Neuronal stem cell (in vitro differentiated cells): ENCODE data around the gene CLIC3.

Source experiments
- DNase-seq: peaks from one replicate; pipeline ENCODE4 v3.0.0-alpha.2; 2013; ENCODE audit warnings: low spot score
- H2AFZ ChIP-seq: one replicate; pipeline ENCODE4 v1.6.1; 2013; ENCODE audit warnings: mild to moderate bottlenecking, low read length, inconsistent platforms
- H2AK5ac ChIP-seq: 2 replicates; pipeline ENCODE4 v1.6.1; 2013; ENCODE audit warnings: low read depth, mild to moderate bottlenecking, inconsistent platforms, low read length, moderate library complexity, mixed read lengths
- H2BK120ac ChIP-seq: 2 replicates; pipeline ENCODE4 v1.6.1; 2013; ENCODE audit warnings: low read depth, mild to moderate bottlenecking, inconsistent platforms, low read length, moderate library complexity, mixed read lengths
- H2BK12ac ChIP-seq: one replicate; pipeline ENCODE4 v1.6.1; 2013; ENCODE audit warnings: low read length, inconsistent platforms
- H2BK15ac ChIP-seq: 2 replicates; pipeline ENCODE4 v1.6.1; 2013; ENCODE audit warnings: mild to moderate bottlenecking, low read length, inconsistent platforms, mixed read lengths
- H2BK5ac ChIP-seq: one replicate; pipeline ENCODE4 v1.6.1; 2013; ENCODE audit warnings: inconsistent platforms, mild to moderate bottlenecking, low read length, moderate library complexity
- H3K14ac ChIP-seq: one replicate; pipeline ENCODE4 v1.6.1; 2013; ENCODE audit warnings: low read length, inconsistent platforms
- H3K18ac ChIP-seq: 2 replicates; pipeline ENCODE4 v1.6.1; 2013; ENCODE audit warnings: low read length, inconsistent platforms
- H3K23ac ChIP-seq: 2 replicates; pipeline ENCODE4 v1.6.1; 2013; ENCODE audit warnings: low read depth, mild to moderate bottlenecking, mixed read lengths, low read length, inconsistent platforms; ENCODE audit not compliant: poor library complexity
- H3K27ac ChIP-seq: replicated peaks from 3 replicates; pipeline ENCODE4 v1.5.1; 2013; ENCODE audit warnings: low read length, inconsistent platforms
- H3K27me3 ChIP-seq, 3 experiments: 2 replicates each; pipeline ENCODE4 v1.6.1; 2013; ENCODE audit warnings: low read length in 3 of 3, mild to moderate bottlenecking in 2 of 3, inconsistent platforms in 1 of 3, low read depth in 1 of 3, mixed read lengths in 1 of 3, moderate library complexity in 1 of 3; ENCODE audit not compliant: control insufficient read depth in 3 of 3, insufficient read depth in 3 of 3
- H3K36me3 ChIP-seq, 2 donors: replicated peaks in 1 of 2; 2 replicates each; pipeline ENCODE4 v1.6.1; 2013; ENCODE audit warnings: low read length in 2 of 2; ENCODE audit not compliant: control insufficient read depth in 2 of 2, insufficient read depth in 2 of 2
- H3K4ac ChIP-seq: 2 replicates; pipeline ENCODE4 v1.6.1; 2013; ENCODE audit warnings: inconsistent platforms, mild to moderate bottlenecking, low read length, moderate library complexity
- H3K4me1 ChIP-seq, 2 donors: 1 replicate in 1 of 2; 2 replicates in 1 of 2; pipeline ENCODE4 v1.6.1; 2013; ENCODE audit warnings: low read length in 2 of 2, low read depth in 1 of 2; ENCODE audit not compliant: control insufficient read depth in 2 of 2, insufficient read depth in 1 of 2
- H3K4me2 ChIP-seq: one replicate; pipeline ENCODE4 v1.6.1; 2013; ENCODE audit warnings: mild to moderate bottlenecking, low read length, inconsistent platforms; ENCODE audit not compliant: insufficient read depth, poor library complexity, severe bottlenecking
- H3K4me3 ChIP-seq, 2 donors: 2 replicates each; pipeline ENCODE4 v1.5.1; 2013; ENCODE audit warnings: low read length in 2 of 2, mild to moderate bottlenecking in 2 of 2, inconsistent platforms in 1 of 2, moderate library complexity in 1 of 2
- H3K79me1 ChIP-seq: one replicate; pipeline ENCODE4 v1.6.1; 2013; ENCODE audit warnings: low read depth, mild to moderate bottlenecking, inconsistent platforms, low read length, moderate library complexity
- H3K9ac ChIP-seq: one replicate; pipeline ENCODE4 v1.6.1; 2013; ENCODE audit warnings: mild to moderate bottlenecking, low read depth, low read length, inconsistent platforms; ENCODE audit not compliant: poor library complexity
- H3K9me3 ChIP-seq, 2 donors: replicated peaks in 1 of 2; 2 replicates each; pipeline versions ENCODE3 to v1.6.1; 2013; ENCODE audit warnings: low read length in 2 of 2, mild to moderate bottlenecking in 2 of 2, inconsistent platforms in 1 of 2, low read depth in 1 of 2, mixed read lengths in 1 of 2, moderate library complexity in 1 of 2; ENCODE audit not compliant: control insufficient read depth in 2 of 2, insufficient read depth in 1 of 2
- H4K8ac ChIP-seq: one replicate; pipeline ENCODE4 v1.6.1; 2013; ENCODE audit warnings: low read depth, mild to moderate bottlenecking, inconsistent platforms, low read length, moderate library complexity
- H4K91ac ChIP-seq: one replicate; pipeline ENCODE4 v1.6.1; 2013; ENCODE audit warnings: low read length, low read depth, mild to moderate bottlenecking, inconsistent platforms; ENCODE audit not compliant: poor library complexity
- WGBS, 2 donors: extraction: QIAGEN DNeasy Blood & Tissue Kit; methylation state at CpG; one replicate each; pipeline ENCODE4 v1.1.7; 2013; ENCODE audit warnings: missing lambda C conversion rate in 2 of 2, mixed read lengths in 1 of 2; ENCODE audit not compliant: insufficient read length in 2 of 2, insufficient replicate concordance in 1 of 2; ENCODE audit errors: extremely low coverage in 2 of 2; 5-methylcytosine and 5-hydroxymethylcytosine counted together

Gene CLIC3

DNA sequence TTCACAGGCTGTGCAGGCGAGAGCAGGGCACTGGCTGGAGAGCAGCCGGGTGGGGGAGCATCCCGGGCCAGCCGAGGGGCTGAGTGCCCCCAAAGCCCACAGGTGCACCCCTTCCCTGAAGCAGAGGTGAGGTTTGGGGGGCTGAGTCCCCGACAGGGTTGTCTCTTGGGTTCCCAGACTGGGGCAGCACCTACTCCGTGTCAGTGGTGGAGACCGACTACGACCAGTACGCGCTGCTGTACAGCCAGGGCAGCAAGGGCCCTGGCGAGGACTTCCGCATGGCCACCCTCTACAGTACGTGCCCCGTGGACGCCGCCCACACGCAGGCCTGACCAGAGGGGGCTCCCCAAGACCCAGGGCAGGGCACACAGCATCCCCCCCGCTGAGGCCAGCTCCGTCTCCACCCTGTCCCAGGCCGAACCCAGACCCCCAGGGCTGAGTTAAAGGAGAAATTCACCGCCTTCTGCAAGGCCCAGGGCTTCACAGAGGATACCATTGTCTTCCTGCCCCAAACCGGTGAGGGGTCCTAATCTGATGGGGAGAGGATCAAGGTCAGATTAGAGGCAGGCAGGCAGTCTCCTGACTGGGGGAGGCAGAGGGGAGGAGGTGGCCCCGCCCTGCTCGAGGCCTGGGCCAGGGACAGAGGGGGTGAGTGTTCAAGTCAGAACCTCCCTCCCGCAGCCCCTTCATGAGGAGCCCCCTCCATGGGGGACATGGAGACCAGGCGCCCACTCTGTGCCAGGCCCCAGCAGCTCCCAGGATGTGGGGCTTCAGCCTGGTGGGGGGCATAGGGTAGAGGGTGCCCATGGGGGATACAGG is 16.4 kb downstream of the CLIC3 start:
- Histone ChIP-seq H3K9ac (no peak overlapping the region), H3K27ac (no peak overlapping the region), H2BK12ac (peak overlapping the region; percentile 58), H3K9me3 (no peaks in the 10 kb centered on the region), H3K4me2 (no peak overlapping the region), H2BK5ac (peak overlapping the region; percentile 75), H3K14ac (no peak overlapping the region), H3K4me1 (peaks cover 0 to 10% of the 10 kb centered on the region in 2 donors), H3K18ac (peak overlapping the region; percentile 70), H3K27me3 (peaks cover 2 to 80% (median 30%) of the 10 kb centered on the region in 3 experiments), H3K4ac (peak overlapping the region; percentile 67), H3K23ac (peak overlapping the region; percentile 85), H2AFZ (no peak overlapping the region), H2AK5ac (peak overlapping the region; percentile 84), H3K36me3 (no peaks in the 10 kb centered on the region), H3K79me1 (no peaks in the 10 kb centered on the region), H4K91ac (no peak overlapping the region), H2BK15ac (peak overlapping the region; percentile 81), H3K4me3 (no peak overlapping the region), H4K8ac (no peak overlapping the region), H2BK120ac (peak overlapping the region; percentile 17)
- no CpG with 5 or more reads among the region's 26 CpGs for WGBS, 2 donors
- no peak for DNase-seq

DNA sequence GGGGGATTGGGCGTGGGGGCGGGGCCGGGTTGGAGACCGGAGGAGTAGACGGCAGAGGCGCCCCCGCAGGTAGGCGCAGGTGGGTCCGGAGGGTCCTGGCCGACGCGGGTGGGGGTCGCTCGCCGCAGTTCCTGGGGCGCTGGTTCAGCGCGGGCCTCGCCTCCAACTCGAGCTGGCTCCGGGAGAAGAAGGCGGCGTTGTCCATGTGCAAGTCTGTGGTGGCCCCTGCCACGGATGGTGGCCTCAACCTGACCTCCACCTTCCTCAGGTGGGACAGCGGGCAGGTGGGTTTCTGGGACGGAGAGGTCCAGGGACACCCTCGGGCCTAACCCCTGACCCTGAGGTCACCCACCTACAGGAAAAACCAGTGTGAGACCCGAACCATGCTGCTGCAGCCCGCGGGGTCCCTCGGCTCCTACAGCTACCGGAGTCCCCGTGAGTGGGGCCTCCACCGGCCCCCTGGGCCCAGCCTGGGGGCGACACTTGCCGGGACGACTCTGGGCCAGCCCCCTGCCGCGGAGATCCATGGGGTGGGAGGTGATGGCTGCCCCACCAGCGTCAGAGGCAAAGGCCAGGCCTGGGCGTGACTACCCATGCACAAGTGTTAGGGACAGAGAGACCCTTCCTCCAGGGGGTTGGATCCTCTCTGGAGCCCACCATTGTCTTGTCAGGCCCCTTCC is 17.4 kb downstream of the CLIC3 start:
- peak overlapping the region; percentile 98 for H2AK5ac ChIP-seq
- H2BK120ac ChIP-seq, result no peak overlapping the region

DNA sequence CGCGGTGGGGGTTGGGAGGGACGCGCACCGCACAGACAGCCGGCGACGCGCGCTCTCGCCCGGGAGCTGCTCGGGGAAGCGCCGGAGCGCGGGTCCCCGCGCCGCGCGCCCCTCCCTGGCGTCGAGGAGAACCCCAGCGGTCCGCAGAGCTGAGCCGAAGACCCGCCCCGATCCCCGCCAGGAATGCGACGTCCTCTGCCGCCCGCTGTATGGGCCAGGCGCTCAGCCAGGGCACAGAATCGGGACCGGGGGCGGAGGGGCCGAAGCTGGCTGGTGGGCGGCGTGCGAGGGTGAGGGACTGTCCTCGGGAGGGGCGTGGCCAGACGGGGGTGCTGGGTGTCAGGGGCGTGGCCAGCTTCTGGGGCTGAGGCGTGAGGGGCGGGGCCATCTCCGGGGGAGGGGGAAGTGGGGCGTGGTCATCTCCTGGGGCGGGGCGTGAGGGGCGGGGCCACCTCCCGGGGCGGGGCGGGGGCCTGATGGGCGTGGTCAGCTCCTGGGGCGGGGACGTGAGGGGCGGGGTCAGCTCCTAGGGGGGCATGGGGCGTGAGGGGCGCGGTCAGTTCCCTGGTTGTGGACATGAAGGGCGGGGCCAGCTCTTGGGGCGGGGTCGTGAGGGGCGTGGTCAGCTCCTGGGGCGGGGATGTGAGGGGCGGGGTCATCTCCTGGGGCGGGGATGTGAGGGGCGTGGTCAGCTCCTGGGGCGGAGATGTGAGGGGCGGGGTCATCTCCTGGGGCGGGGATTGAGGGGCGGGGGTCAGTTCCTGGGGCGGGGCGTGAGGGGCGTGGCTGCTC is 18.1 kb downstream of the CLIC3 start:
- Histone ChIP-seq H3K4me3 (peak overlapping the region; percentile 17 to 81), H3K9me3 (no peaks in the 10 kb centered on the region), H3K4me1 (peaks cover 0 to 10% of the 10 kb centered on the region in 2 donors), H2AFZ (peak overlapping the region; percentile 81), H3K4ac (peak overlapping the region; percentile 99), H3K36me3 (no peaks in the 10 kb centered on the region), H3K4me2 (peak overlapping the region; percentile 94), H2BK120ac (peak overlapping the region; percentile 17), H3K27ac (no peak overlapping the region), H2AK5ac (peak overlapping the region; percentile 97), H2BK5ac (no peak overlapping the region), H3K79me1 (no peaks in the 10 kb centered on the region), H3K14ac (peak overlapping the region; percentile 99), H4K8ac (no peak overlapping the region), H2BK15ac (peak overlapping the region; percentile 92), H3K27me3 (peaks cover 0 to 87% (median 13%) of the 10 kb centered on the region in 3 experiments), H4K91ac (no peak overlapping the region), H3K23ac (peak overlapping the region; percentile 93), H2BK12ac (peak overlapping the region; percentile 99), H3K9ac (peak overlapping the region; percentile 96), H3K18ac (peak overlapping the region; percentile 98)
- DNase-seq, result peak; percentile 82
- no CpG with 5 or more reads among the region's 78 CpGs for WGBS, 2 donors

More for the DNA sequence above, 17.4 kb downstream of the CLIC3 start:
- Histone ChIP-seq H3K79me1 (no peaks in the 10 kb centered on the region), H3K18ac (peak overlapping the region; percentile 85), H3K9ac (no peak overlapping the region), H2BK12ac (peak overlapping the region; percentile 58), H3K9me3 (no peaks in the 10 kb centered on the region), H2BK15ac (peak overlapping the region; percentile 67), H3K4me2 (peak overlapping the region; percentile 11), H2AFZ (no peak overlapping the region), H3K27me3 (peaks cover 0 to 86% (median 20%) of the 10 kb centered on the region in 3 experiments), H2BK5ac (no peak overlapping the region), H3K14ac (peak overlapping the region; percentile 82), H3K4me1 (peaks cover 0 to 10% of the 10 kb centered on the region in 2 donors), H3K27ac (no peak overlapping the region), H3K23ac (peak overlapping the region; percentile 55), H4K91ac (no peak overlapping the region), H4K8ac (no peak overlapping the region), H3K4ac (no peak overlapping the region), H3K4me3 (peak overlapping the region in 1 of 2 donors; percentile 36), H3K36me3 (no peaks in the 10 kb centered on the region)
- no peak for DNase-seq
- no CpG with 5 or more reads among the region's 41 CpGs for WGBS, 2 donors
